Muscle layer of colon (tissue), 2 donors: ENCODE measurements around the gene GPRC5C.
"Not testable (repeated sequence)": the region's sequence is repeated elsewhere in the genome, so short reads cannot be mapped to it uniquely, and the experiment has no call there.

ENCODE experiments used
- H3K27ac ChIP-seq: one replicate; pipeline ENCODE4 v1.7.0; 2013; ENCODE audit warnings: low read depth, mild to moderate bottlenecking, low read length, moderate library complexity
- H3K27me3 ChIP-seq, 2 donors: one replicate each; pipeline ENCODE4 v1.7.0; 2013; ENCODE audit warnings: low read length in 2 of 2, mild to moderate bottlenecking in 2 of 2; ENCODE audit not compliant: insufficient read depth in 2 of 2, control insufficient read depth in 1 of 2
- H3K36me3 ChIP-seq: one replicate; pipeline ENCODE4 v1.7.0; 2013; ENCODE audit warnings: mild to moderate bottlenecking, low read length; ENCODE audit not compliant: insufficient read depth
- H3K4me1 ChIP-seq: one replicate; pipeline ENCODE4 v1.7.0; 2013; ENCODE audit warnings: mild to moderate bottlenecking, low read length; ENCODE audit not compliant: insufficient read depth
- H3K4me3 ChIP-seq, 2 donors: one replicate each; pipeline ENCODE4 v1.7.0; 2013; ENCODE audit warnings: low read length in 2 of 2, low read depth in 1 of 2, mild to moderate bottlenecking in 1 of 2, moderate library complexity in 1 of 2
- H3K9ac ChIP-seq: one replicate; pipeline ENCODE4 v1.7.0; 2013; ENCODE audit warnings: low read length
- H3K9me3 ChIP-seq: one replicate; pipeline ENCODE4 v1.7.0; 2013; ENCODE audit warnings: mild to moderate bottlenecking, low read length
- donor health status: abdominal sarcoma.
- donor health status: Adenocarcinoma of cecum.

The GPRC5C gene

DNA sequence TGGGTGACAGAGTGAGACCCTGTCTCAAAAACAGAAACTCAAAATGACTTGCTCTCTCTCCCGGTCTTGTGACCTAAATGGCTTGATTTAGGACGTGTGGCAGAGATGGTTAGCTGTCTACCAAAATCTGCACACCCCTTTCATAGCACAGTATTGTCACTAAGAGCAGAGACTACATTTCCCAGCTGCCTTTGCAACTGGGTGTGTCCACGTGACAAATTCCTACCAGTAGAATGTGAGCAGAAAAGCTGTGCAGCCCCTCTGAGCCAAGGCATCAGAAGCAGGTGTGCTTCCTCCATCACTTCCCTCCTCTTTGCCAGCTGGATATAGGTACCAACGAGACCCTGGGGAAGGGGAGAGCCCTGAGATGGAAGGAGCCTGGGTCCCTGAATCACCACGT lies 39.0 kb upstream of the GPRC5C start:
- Histone ChIP-seq H3K4me1 (no peaks in the 10 kb centered on the region), H3K4me3 (no peak overlapping the region), H3K36me3 (no peaks in the 10 kb centered on the region), H3K9me3 (no peaks in the 10 kb centered on the region), H3K9ac (no peak overlapping the region), H3K27ac (no peak overlapping the region), H3K27me3 (no peaks in the 10 kb centered on the region)

DNA sequence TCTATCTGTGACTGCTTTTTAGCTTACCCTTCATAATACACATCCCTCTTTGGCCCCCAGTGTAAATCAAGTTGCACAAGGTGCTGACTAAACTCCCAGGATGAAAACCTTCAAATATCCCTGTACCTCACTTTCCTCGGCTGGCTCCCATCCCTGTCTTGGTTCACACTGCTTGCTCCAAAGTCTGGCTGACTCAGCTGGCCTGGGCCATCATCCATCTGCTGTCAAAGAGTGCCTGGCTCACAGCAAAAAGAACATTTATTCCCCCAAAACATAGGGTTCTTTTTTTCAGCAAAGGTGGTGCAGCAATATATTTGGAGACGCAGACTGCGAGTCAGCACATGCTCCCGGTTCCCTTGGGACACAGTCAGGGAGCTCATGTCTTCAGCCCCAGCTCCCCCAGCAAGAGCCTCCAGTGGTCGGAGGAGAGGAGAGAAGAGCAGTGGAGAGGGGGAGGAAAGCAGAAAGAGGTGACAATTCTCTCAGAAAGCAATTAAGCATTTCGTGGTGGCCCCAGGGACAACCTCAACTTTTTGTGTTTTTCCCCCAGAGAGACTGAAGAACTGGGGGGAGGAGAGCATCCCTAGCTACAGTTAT lies 38.4 kb upstream of the GPRC5C start:
- Histone ChIP-seq H3K9me3 (no peaks in the 10 kb centered on the region), H3K4me1 (no peaks in the 10 kb centered on the region), H3K4me3 (no peak overlapping the region), H3K9ac (no peak overlapping the region), H3K36me3 (no peaks in the 10 kb centered on the region), H3K27me3 (no peaks in the 10 kb centered on the region), H3K27ac (no peak overlapping the region)

DNA sequence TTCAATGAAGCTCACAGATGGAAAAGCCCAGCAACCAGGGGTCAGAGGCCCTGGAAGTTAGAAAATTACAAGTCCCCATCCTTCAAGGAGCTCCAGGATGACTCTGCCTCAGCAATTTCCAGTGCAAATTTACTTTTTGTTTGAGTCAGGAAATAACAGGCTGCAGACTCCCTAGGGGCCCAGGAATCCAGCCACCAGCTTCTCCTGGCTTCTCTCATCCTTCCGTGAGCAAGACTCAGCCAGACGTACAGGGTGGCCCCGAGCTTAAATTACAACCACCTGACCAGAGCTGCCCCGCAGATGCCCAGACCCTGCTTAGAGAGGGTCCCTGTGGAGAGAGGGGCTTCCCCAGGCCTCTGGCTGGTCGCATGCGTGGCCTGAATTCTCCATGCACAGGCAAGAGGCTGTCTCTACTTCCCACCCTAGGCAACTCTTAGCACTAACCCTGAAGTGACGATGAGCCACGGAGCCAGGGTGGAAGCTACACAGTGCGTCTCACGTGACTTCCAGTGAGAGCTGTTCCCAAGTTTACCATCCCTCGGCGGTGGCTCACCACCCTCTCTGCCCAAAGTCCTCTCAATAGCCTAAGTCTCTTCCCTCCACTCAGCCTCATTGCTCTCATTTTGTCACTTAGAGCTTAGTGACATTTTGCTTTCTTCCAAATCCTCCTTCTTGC lies 37.5 kb upstream of the GPRC5C start:
- no peak overlapping the region for H3K27ac ChIP-seq
- no peaks in the 10 kb centered on the region for H3K9me3 ChIP-seq
- H3K36me3 ChIP-seq: no peaks in the 10 kb centered on the region
- H3K4me1 ChIP-seq: no peaks in the 10 kb centered on the region
- no peak overlapping the region for H3K4me3 ChIP-seq
- H3K27me3 ChIP-seq: no peaks in the 10 kb centered on the region
- H3K9ac ChIP-seq: no peak overlapping the region

DNA sequence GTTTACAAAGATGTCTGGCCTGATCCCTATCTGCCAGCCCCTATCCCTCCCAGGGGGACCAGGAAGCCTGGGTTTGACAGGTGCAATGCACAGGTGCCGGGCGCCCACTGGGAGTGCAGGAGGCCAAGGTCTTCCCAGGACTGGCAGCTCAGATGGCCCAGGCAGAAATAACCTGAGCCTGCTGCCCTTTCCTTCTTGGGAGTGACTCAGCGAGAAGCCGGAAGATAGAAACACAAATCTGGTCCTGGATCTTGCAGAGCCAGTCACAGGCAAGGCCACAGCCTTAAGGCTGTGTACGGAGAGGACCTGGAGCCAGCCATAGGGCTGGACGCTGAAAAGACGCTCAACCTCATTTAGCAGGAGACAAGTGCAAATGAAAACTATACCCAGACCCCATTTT lies 36.9 kb upstream of the GPRC5C start:
- Histone ChIP-seq H3K4me1 (no peaks in the 10 kb centered on the region), H3K4me3 (no peak overlapping the region), H3K9ac (no peak overlapping the region), H3K9me3 (no peaks in the 10 kb centered on the region), H3K36me3 (no peaks in the 10 kb centered on the region), H3K27ac (no peak overlapping the region), H3K27me3 (no peaks in the 10 kb centered on the region)

DNA sequence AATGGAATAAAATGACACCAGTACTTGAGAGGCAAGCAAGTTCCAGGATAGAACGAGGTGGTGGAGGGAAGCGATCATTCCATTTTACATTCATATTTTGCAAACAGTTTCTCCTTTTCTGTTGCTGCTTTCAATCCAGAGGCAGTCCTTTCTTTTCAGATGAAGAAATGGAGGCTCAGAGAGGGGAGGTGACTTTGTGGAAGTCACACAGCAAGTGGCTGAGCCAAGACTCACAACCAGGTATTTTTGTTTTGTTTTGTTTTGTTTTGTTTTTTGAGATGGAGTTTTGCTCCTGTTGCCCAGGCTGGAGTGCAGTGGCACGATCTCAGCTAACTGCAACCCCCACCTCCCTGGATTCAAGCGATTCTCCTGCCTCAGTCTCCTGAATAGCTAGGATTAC lies 35.3 kb upstream of the GPRC5C start:
- Histone ChIP-seq H3K4me3 (no peak overlapping the region), H3K27ac (no peak overlapping the region), H3K9me3 (no peaks in the 10 kb centered on the region), H3K9ac (no peak overlapping the region), H3K4me1 (no peaks in the 10 kb centered on the region), H3K36me3 (no peaks in the 10 kb centered on the region), H3K27me3 (no peaks in the 10 kb centered on the region)

DNA sequence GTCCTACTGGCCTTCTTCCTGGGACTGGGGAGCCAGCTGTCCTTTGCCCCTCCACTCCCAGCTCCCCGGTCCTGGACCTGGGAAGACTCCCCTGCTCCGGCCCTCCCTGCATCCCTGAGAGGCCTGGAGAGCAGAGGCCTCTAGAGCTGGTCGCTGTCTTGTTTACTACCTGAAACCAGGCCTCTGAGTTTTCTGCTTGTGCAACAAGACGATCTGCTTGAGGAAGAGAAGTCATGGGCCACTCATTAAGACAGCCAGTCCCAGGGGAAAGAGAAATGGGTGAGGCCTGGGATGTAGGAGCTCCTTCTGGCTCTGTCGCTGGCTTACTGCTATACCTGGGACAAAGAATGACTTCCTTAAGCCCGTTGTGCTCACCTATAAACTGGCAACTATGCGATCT lies 29.8 kb upstream of the GPRC5C start:
- no peak overlapping the region for H3K9ac ChIP-seq
- no peak overlapping the region for H3K27ac ChIP-seq
- H3K36me3 ChIP-seq: no peaks in the 10 kb centered on the region
- H3K4me3 ChIP-seq: no peak overlapping the region
- peaks cover 0 to 5% of the 10 kb centered on the region in 2 donors for H3K27me3 ChIP-seq
- no peaks in the 10 kb centered on the region for H3K9me3 ChIP-seq
- no peaks in the 10 kb centered on the region for H3K4me1 ChIP-seq

DNA sequence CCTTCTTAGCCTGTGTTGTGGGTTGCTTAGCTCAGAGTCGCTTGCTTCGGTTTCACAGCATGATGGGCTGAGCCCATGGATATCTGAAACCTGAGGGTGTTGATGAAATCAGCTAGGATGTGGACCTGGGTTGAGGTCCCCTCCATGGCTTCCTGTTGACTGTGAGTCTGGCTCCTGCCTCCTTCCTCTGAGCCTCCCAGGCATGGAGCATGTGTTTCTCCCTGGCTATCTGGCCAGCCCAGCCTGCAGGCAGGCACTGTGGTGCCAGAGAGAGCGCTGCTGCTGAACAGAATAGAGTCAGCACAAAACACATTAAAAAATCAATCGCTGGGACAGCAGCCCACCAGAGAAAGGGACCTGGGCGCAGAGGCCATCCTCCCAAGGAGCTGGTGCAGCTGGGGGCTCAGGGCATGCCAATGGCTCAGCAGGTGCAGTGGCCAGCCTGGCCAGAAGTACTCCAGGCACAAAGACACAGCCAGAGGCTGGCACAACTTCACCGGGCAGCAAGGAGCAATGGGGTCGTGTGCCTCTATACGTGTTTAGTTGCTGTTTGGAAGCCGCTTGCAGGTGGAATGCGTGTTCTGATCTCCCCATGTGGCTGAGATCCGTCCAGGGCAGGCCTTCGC lies 28.3 kb upstream of the GPRC5C start:
- Histone ChIP-seq H3K27ac (no peak overlapping the region), H3K27me3 (peaks cover 0 to 5% of the 10 kb centered on the region in 2 donors), H3K9ac (no peak overlapping the region), H3K36me3 (no peaks in the 10 kb centered on the region), H3K9me3 (no peaks in the 10 kb centered on the region), H3K4me3 (no peak overlapping the region), H3K4me1 (no peaks in the 10 kb centered on the region)

DNA sequence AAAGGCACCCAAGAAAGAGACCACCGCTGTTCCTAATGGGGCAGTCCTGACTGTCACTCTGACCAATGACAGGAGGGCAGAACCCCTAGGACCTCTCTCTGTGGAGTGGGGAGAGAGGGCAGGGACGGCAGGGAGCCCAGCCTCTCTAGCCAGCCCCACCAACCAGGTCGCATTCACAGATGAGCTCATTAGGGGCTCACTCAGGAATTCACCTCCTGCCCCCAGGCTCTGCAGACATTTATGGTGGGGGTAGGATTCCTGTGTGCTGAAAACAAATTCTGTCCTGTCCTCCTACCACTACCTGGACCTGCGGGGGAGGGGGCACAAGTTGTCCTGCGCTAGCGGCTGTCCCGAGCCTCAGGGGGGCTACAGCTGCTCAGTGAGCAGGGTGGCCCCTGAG lies 27.7 kb upstream of the GPRC5C start:
- Histone ChIP-seq H3K27me3 (peaks cover 0 to 5% of the 10 kb centered on the region in 2 donors), H3K36me3 (no peaks in the 10 kb centered on the region), H3K4me1 (no peaks in the 10 kb centered on the region), H3K9ac (no peak overlapping the region), H3K9me3 (no peaks in the 10 kb centered on the region), H3K27ac (no peak overlapping the region), H3K4me3 (no peak overlapping the region)

DNA sequence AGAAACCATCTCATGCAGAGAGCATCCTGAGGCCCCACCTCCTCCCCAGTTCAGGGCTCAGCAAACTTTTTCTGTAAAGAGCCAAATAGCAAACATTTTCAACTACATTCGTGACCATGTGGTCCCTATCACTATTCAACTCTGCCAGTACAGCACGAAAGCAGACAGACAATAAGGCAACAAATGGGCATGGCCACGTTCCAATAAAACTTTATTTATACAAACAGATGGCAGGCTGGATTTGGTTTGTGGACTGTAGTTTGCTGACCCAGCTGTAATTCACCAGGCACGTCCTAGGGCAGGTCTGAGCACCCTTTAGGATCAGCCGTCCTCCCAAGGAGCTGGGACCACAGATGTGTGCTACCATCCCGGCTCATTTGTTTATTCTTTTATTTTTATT lies 27.1 kb upstream of the GPRC5C start:
- Histone ChIP-seq H3K27ac (no peak overlapping the region), H3K27me3 (peaks cover 0 to 5% of the 10 kb centered on the region in 2 donors), H3K36me3 (no peaks in the 10 kb centered on the region), H3K9ac (no peak overlapping the region), H3K4me3 (no peak overlapping the region), H3K9me3 (no peaks in the 10 kb centered on the region), H3K4me1 (no peaks in the 10 kb centered on the region)

DNA sequence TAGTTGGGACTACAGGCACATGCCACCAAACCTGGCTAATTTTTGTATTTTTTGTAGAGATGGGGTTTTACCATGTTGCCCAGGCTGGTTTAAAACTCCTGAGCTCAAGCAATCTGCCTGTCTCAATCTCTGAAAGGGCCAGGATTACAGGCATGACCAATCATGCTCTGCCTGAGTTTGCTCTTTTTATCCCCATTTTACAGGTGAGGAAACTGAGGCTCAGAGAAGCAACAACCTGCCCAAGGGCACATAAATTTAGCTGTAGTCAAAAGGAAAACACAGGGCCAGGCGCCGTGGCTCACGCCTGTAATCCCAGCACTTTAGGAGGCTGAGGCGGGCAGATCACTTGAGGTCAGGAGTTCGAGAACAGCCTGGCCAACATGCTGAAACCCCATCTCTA lies 26.6 kb upstream of the GPRC5C start:
- not testable (repeated sequence) for H3K4me3 ChIP-seq, H3K4me1 ChIP-seq, H3K27ac ChIP-seq, H3K27me3 ChIP-seq, H3K9me3 ChIP-seq, H3K36me3 ChIP-seq, H3K9ac ChIP-seq

DNA sequence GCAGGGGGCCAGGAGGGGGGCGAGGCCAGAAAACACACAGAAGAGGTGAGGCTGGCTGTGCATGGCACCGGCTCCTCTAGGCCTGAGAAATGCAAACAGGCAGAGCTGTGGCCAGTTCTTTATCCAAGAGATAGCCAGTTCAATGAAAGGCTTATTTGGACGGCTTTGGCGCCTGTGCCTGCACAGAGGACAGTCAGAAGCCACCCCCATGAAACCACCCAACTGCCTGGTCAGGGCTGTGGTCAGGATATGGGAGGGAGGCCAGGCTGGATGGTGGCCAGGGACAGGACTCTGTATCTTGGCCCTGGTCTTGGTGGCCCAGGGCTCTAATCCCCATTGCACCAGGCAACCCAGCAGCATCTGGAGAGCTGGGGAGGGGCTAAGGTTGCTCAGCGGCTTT lies 24.5 kb upstream of the GPRC5C start:
- H3K27me3 ChIP-seq: peaks cover 0 to 5% of the 10 kb centered on the region in 2 donors
- no peaks in the 10 kb centered on the region for H3K36me3 ChIP-seq
- no peaks in the 10 kb centered on the region for H3K9me3 ChIP-seq
- H3K4me1 ChIP-seq: no peaks in the 10 kb centered on the region
- H3K4me3 ChIP-seq: no peak overlapping the region
- no peak overlapping the region for H3K27ac ChIP-seq
- H3K9ac ChIP-seq: no peak overlapping the region

DNA sequence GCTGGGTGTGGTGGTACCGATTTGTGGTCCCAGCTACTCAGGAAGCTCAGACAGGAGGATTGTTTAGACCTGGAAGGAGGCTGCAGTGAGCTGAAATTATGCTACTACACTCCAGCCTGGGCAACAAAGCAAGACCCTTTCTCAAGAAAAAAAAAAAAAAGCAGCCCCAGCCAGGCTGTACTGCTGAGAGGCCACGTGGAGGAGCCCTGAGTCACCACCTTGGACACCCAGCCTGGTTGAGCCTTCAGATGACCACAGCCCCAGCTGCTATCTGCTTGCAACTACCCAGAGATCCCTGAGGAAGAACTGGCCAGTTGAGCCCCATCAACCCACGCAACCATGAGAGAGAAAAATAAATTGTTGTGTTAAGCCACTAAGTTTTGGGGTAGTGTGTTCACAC lies 23.6 kb upstream of the GPRC5C start:
- Histone ChIP-seq H3K27ac (no peak overlapping the region), H3K9me3 (no peaks in the 10 kb centered on the region), H3K27me3 (peaks cover 0 to 5% of the 10 kb centered on the region in 2 donors), H3K4me1 (no peaks in the 10 kb centered on the region), H3K9ac (no peak overlapping the region), H3K36me3 (no peaks in the 10 kb centered on the region), H3K4me3 (no peak overlapping the region)
